PC-3 (cell line): ENCODE results near the gene ZNF23. TPM values are rescaled to one million over a fixed set of nuclear protein-coding genes. Genes with fewer than 3 reads are reported as not detected.

Experiments
- ATAC-seq: fragments of 200-7000 bp; cut with Tn5 transposase; 2 replicates; pipeline ENCODE4 v1.9.1; 2020; ENCODE audit warnings: mild to moderate bottlenecking, moderate library complexity
- BruUV-seq: library from RNA; stranded (reverse); fragments of 400-500 nt; replicated peaks from 2 replicates; lab custom pipeline; 2021; lab: Mats Ljungman, UMichigan
- CTCF ChIA-PET: fragments of 300-600 bp; sonication (Branson Sonifier 250); formaldehyde crosslinking; loops from one replicate; lab custom pipeline; 2022; ENCODE audit warnings: antibody characterized with exemption; lab: Charles Lee
- POLR2A ChIA-PET: fragments of 300-600 bp; sonication (Branson Sonifier 250); formaldehyde crosslinking; loops from one replicate; lab custom pipeline; 2022; ENCODE audit warnings: antibody characterized with exemption; ENCODE audit not compliant: unreplicated experiment; lab: Charles Lee
- DNase-seq: peaks from one replicate; pipeline ENCODE4 v3.0.0-alpha.2; 2015
- H2AFZ ChIP-seq: fragments of 300-600 bp; sonication (generic); 2 replicates; pipeline ENCODE4 v1.6.0; 2016; ENCODE audit warnings: antibody characterized with exemption, low read length
- H3F3A ChIP-seq: fragments of 300-600 bp; sonication (generic); one replicate; pipeline ENCODE4 v1.6.0; 2017; ENCODE audit warnings: antibody characterized with exemption, low read length, control low read depth, mild to moderate bottlenecking; ENCODE audit not compliant: unreplicated experiment
- H3K27ac ChIP-seq: fragments of 300-600 bp; sonication (generic); 2 replicates; pipeline ENCODE4 v1.5.1; 2016; ENCODE audit warnings: mild to moderate bottlenecking, low read length
- H3K27me3 ChIP-seq: fragments of 300-600 bp; sonication (generic); 2 replicates; pipeline ENCODE4 v1.6.1; 2016; ENCODE audit warnings: low read length, mixed read lengths
- H3K36me3 ChIP-seq: fragments of 300-600 bp; sonication (generic); 2 replicates; pipeline ENCODE4 v1.6.1; 2016; ENCODE audit warnings: low read depth, mixed run types, low read length, mixed read lengths
- H3K4me1 ChIP-seq: fragments of 300-600 bp; sonication (generic); 2 replicates; pipeline ENCODE4 v1.5.1; 2016; ENCODE audit warnings: low read length; ENCODE audit not compliant: insufficient read depth
- H3K4me2 ChIP-seq: fragments of 300-600 bp; sonication (generic); 2 replicates; pipeline ENCODE4 v1.6.0; 2016; ENCODE audit warnings: low read length
- H3K4me3 ChIP-seq: fragments of 300-600 bp; sonication (generic); 2 replicates; pipeline ENCODE4 v1.5.1; 2016; ENCODE audit warnings: mild to moderate bottlenecking, low read length, mixed read lengths
- H3K79me2 ChIP-seq: fragments of 300-600 bp; sonication (generic); 2 replicates; pipeline ENCODE4 v1.6.1; 2017; ENCODE audit warnings: low read length, mixed read lengths
- H3K9ac ChIP-seq: fragments of 300-600 bp; sonication (generic); 2 replicates; pipeline ENCODE4 v1.6.0; 2016; ENCODE audit warnings: mild to moderate bottlenecking, low read length
- H3K9me2 ChIP-seq: fragments of 300-600 bp; sonication (generic); replicated peaks from 2 replicates; pipeline ENCODE4 v1.6.1; 2016; ENCODE audit warnings: mixed run types, low read length, mixed read lengths
- H3K9me3 ChIP-seq: fragments of 300-600 bp; sonication (generic); 2 replicates; pipeline ENCODE4 v1.6.1; 2016; ENCODE audit warnings: low read length, mixed read lengths
- H4K20me1 ChIP-seq: fragments of 300-600 bp; sonication (generic); 2 replicates; pipeline ENCODE4 v1.6.1; 2016; ENCODE audit warnings: low read length, mixed read lengths
- CTCF ChIP-seq: fragments of 300-600 bp; sonication (generic); conservative IDR thresholded peaks from 2 replicates; pipeline ENCODE4 v1.5.1; 2017; ENCODE audit warnings: antibody characterized with exemption, low read depth, mild to moderate bottlenecking, low read length
- EZH2 ChIP-seq: fragments of 300-600 bp; sonication (generic); IDR thresholded peaks from one replicate; pipeline ENCODE4 v1.6.1; 2017; ENCODE audit warnings: antibody characterized with exemption, mild to moderate bottlenecking, low read length; ENCODE audit not compliant: unreplicated experiment
- EZH2phosphoT487 ChIP-seq: fragments of 300-600 bp; sonication (generic); IDR thresholded peaks from 2 replicates; pipeline ENCODE4 v1.6.1; 2018; ENCODE audit warnings: mild to moderate bottlenecking, antibody characterized with exemption, low read length, borderline replicate concordance
- intact Hi-C: fragments of 100-400 bp; cut with micrococcal nuclease; formaldehyde crosslinking; loops from 2 replicates; pipeline ENCODE4 v1.9.0; 2023
- total RNA-seq: library from RNA; depleted of rRNA; stranded (reverse); fragments of >200 nt; gene quantifications from 2 replicates; pipeline ENCODE4 v1.2.3, GENCODE V29; 2014

ZNF23 gene
- total RNA-seq, 1 experiment from 2014 or later = 7.5 TPM

GRCh38 chr16:71443714-71444113 lies 18.3 kb downstream of the ZNF23 start:
- H3K4me1 ChIP-seq = no peaks in the 10 kb centered on the region
- H3K9ac ChIP-seq = no peak overlapping the region
- no peaks in the 10 kb centered on the region for H3K9me2 ChIP-seq
- H3K36me3 ChIP-seq = peaks cover 11% of the 10 kb centered on the region
- peaks cover 8% of the 10 kb centered on the region for H3K9me3 ChIP-seq
- no peaks in the 10 kb centered on the region for H4K20me1 ChIP-seq
- TF ChIP-seq EZH2phosphoT487 (no peak), EZH2 (no peak), CTCF (no peak)
- CTCF ChIA-PET = no interaction called here
- POLR2A ChIA-PET = no interaction called here
- H2AFZ ChIP-seq = no peak overlapping the region
- H3K27ac ChIP-seq = no peak overlapping the region
- H3K4me3 ChIP-seq = no peak overlapping the region
- intact Hi-C loops = no loop called here
- H3K79me2 ChIP-seq = no peaks in the 10 kb centered on the region
- no TSS peak for BruUV-seq
- ATAC-seq (no peak), DNase-seq (no peak)
- H3K4me2 ChIP-seq = no peak overlapping the region
- H3F3A ChIP-seq = no peaks in the 10 kb centered on the region
- H3K27me3 ChIP-seq = peaks cover 10% of the 10 kb centered on the region; the same call in 1 of the 2 replicates

- Histone ChIP-seq H4K20me1 (no peaks in the 10 kb centered on the region), H2AFZ (no peak within 1 kb of the TSS), H3K79me2 (no peaks in the 10 kb centered on the region), H3F3A (no peaks in the 10 kb centered on the region), H3K9me3 (no peaks in the 10 kb centered on the region), H3K4me1 (no peaks in the 10 kb centered on the region), H3K9ac (no peak within 1 kb of the TSS), H3K4me2 (no peak within 1 kb of the TSS), H3K36me3 (no peaks in the 10 kb centered on the region), H3K9me2 (no peaks in the 10 kb centered on the region), H3K27me3 (peaks cover 19% of the 10 kb centered on the region), H3K27ac (no peak within 1 kb of the TSS), H3K4me3 (no peak within 1 kb of the TSS)
- ATAC-seq (no peak), DNase-seq (no peak)
- POLR2A ChIA-PET = no interaction called here
- BruUV-seq = no TSS peak
- intact Hi-C loops = no loop called here
- CTCF ChIA-PET = no interaction called here
- TF ChIP-seq CTCF (no peak), EZH2 (no peak), EZH2phosphoT487 (no peak)
Measured at GRCh38 chr16:71442051-71442440, 20.0 kb downstream of the ZNF23 start, which contains the start of gene TLE7. TLE7 (minus strand) TSS chr16:71442054; CDS start chr16:71433324, 8,730 bp downstream.

- Histone ChIP-seq H3K4me2 (no peak overlapping the region), H4K20me1 (no peaks in the 10 kb centered on the region), H3F3A (no peaks in the 10 kb centered on the region), H3K36me3 (no peaks in the 10 kb centered on the region), H2AFZ (no peak overlapping the region), H3K27me3 (peaks cover 19% of the 10 kb centered on the region), H3K9me2 (no peaks in the 10 kb centered on the region), H3K4me3 (no peak overlapping the region), H3K79me2 (no peaks in the 10 kb centered on the region), H3K9ac (no peak overlapping the region), H3K27ac (no peak overlapping the region), H3K9me3 (no peaks in the 10 kb centered on the region), H3K4me1 (no peaks in the 10 kb centered on the region)
- no TSS peak for BruUV-seq
- POLR2A ChIA-PET = no interaction called here
- CTCF ChIA-PET = no interaction called here
- DNase-seq (no peak), ATAC-seq (no peak)
- intact Hi-C loops = no loop called here
- no peak for TF ChIP-seq EZH2
- TF ChIP-seq EZH2phosphoT487 = no peak
- TF ChIP-seq CTCF = no peak
Measured at GRCh38 chr16:71441348-71442050, 20.5 kb downstream of the ZNF23 start.
